Adrenal gland (tissue), 12 donors: Measurements from ENCODE around the gene ZNF124. TPM values are rescaled to one million over a fixed set of nuclear protein-coding genes. Genes with fewer than 3 reads are reported as not detected.

Experiments
- DNase-seq, 7 donors: peaks; one replicate each; pipeline ENCODE4 v3.0.0-alpha.2; 2019 to 2020
- H3K27ac ChIP-seq, 5 donors: fragments of 200-600 bp; sonication (generic) in 4 of 5; 1 replicate in 3 of 5; 2 replicates in 2 of 5; pipeline versions ENCODE4 v1.5.1 to v1.8.0; 2016 to 2020; ENCODE audit warnings: mild to moderate bottlenecking in 1 of 5
- H3K27me3 ChIP-seq: fragments of 200-600 bp; 2 replicates; pipeline ENCODE4 v1.8.0; 2021
- H3K36me3 ChIP-seq, 2 donors: fragments of 200-600 bp; replicated peaks in 1 of 2; 1 replicate in 1 of 2; 2 replicates in 1 of 2; pipeline versions ENCODE4 v1.5.1 to v1.8.0; 2018 to 2022
- H3K4me1 ChIP-seq, 2 donors: fragments of 200-600 bp; replicated peaks in 1 of 2; 1 replicate in 1 of 2; 2 replicates in 1 of 2; pipeline versions ENCODE4 v1.5.1 to v1.8.0; 2018 to 2021
- H3K4me3 ChIP-seq, 4 donors: fragments of 200-600 bp; sonication (generic) in 3 of 4; one replicate each; pipeline ENCODE4 v1.5.1; 2016 to 2018
- H3K9me3 ChIP-seq, 3 donors: fragments of 200-600 bp; sonication (generic) in 1 of 3; replicated peaks in 1 of 3; 1 replicate in 2 of 3; 2 replicates in 1 of 3; pipeline versions ENCODE4 v1.5.1 to v1.8.0; 2016 to 2021
- CTCF ChIP-seq, 6 experiments: fragments of 450-650 bp in 4 of 6; fragments of 200-600 bp in 2 of 6; sonication (generic) in 1 of 6; IDR thresholded peaks; 1 replicate in 5 of 6; 2 replicates in 1 of 6; pipeline versions ENCODE4 v1.5.1 to v1.8.0; 2016 to 2021; ENCODE audit warnings: antibody characterized with exemption in 6 of 6, mild to moderate bottlenecking in 2 of 6, moderate library complexity in 1 of 6
- POLR2A ChIP-seq, 2 donors: fragments of 450-650 bp; IDR thresholded peaks; one replicate each; pipeline ENCODE4 v1.6.1; 2017; ENCODE audit warnings: antibody characterized with exemption in 2 of 2, mild to moderate bottlenecking in 2 of 2, moderate library complexity in 1 of 2
- WGBS, 4 donors: extraction: QIAGEN DNeasy Blood & Tissue Kit in 2 of 4; methylation state at CpG; one replicate each; pipeline versions ENCODE4 v1.1.5 to v1.1.7; 2013 to 2017; 5-methylcytosine and 5-hydroxymethylcytosine counted together
- intact Hi-C, 2 donors: fragments of 100-400 bp; cut with DNase I; formaldehyde crosslinking; loops; one replicate each; pipeline versions ENCODE4 v1.14.1 to v1.15.0; 2022 to 2023
- polyA plus RNA-seq, 3 donors: library from polyadenylated mRNA; stranded (reverse); fragments of 200-250 nt in 2 of 3; fragments of 350-450 nt in 1 of 3; fragmentation: Illumina TruSeq in 1 of 3; extraction: RNeasy Lipid Tissue Mini Kit (QIAGEN cat#74804) in 1 of 3; gene quantifications; one replicate each; pipeline ENCODE4 v1.2.3, GENCODE V29; 2013 to 2014
- total RNA-seq, 9 donors: library from RNA; depleted of rRNA in 4 of 9; stranded (reverse); fragments of >200 nt in 4 of 9; fragments of 120-200 nt in 1 of 9; fragmentation: NEBNext Ultra II Directional in 1 of 9; extraction: Animal tissue kit (Norgen Biotek cat#: 25700) in 1 of 9; gene quantifications; one replicate each; pipeline versions ENCODE4 v1.1.0 to v1.2.4, GENCODE V29; 2013 to 2023
- donor health status: healthy with polysubstance abuse.
- donor health status: Bipolar disorder and iron deficiency.
- donor health status: DM: yes; HTN: yes; CAD: no.
- donor health status: DM: no; HTN: no; CAD: no.
- donor health status: DM: no; HTN: no; CAD: no.
- donor health status: DM: yes; HTN: yes; CAD: no.

Gene ZNF124
- total and polyA plus RNA-seq, 12 donors, result 0.97 to 24.8 (median 12.5) TPM

- peaks cover 6 to 10% of the 10 kb centered on the region in 2 donors for H3K4me1 ChIP-seq
- no peak for TF ChIP-seq CTCF (IDR thresholded peaks at IDR 0.05)
- no peak for TF ChIP-seq POLR2A (IDR thresholded peaks at IDR 0.05)
- WGBS, 4 donors, result 83 to 91% (median 89%) methylated on average over 6 to 13 of the region's 13 CpGs
- intact Hi-C loops, result no loop called here
- H3K27me3 ChIP-seq, result no peaks in the 10 kb centered on the region
- H3K36me3 ChIP-seq, result no peaks in the 10 kb centered on the region
- H3K9me3 ChIP-seq, result no peaks in the 10 kb centered on the region
- no peak for DNase-seq
- H3K27ac ChIP-seq, result no peak overlapping the region
- H3K4me3 ChIP-seq, result no peak overlapping the region
Measured at GRCh38 chr1:247114351-247115140, 57.3 kb downstream of the ZNF124 start.

GRCh38 chr1:247113733-247114271, 58.0 kb downstream of the ZNF124 start:
- intact Hi-C loops, result no loop called here
- Histone ChIP-seq H3K27me3 (no peaks in the 10 kb centered on the region), H3K36me3 (no peaks in the 10 kb centered on the region), H3K4me1 (peaks cover 6 to 10% of the 10 kb centered on the region in 2 donors), H3K9me3 (no peaks in the 10 kb centered on the region), H3K27ac (no peak overlapping the region), H3K4me3 (no peak overlapping the region)
- no peak for DNase-seq
- WGBS, 4 donors, result 82 to 97% (median 92%) methylated on average over 5 of the region's 5 CpGs
- no peak for TF ChIP-seq POLR2A (IDR thresholded peaks at IDR 0.05)
- TF ChIP-seq CTCF (IDR thresholded peaks at IDR 0.05), result no peak

GRCh38 chr1:247113094-247113497, 58.7 kb downstream of the ZNF124 start:
- peaks cover 6 to 10% of the 10 kb centered on the region in 2 donors for H3K4me1 ChIP-seq
- intact Hi-C loops, result no loop called here
- no peak for DNase-seq
- H3K36me3 ChIP-seq, result no peaks in the 10 kb centered on the region
- TF ChIP-seq POLR2A (IDR thresholded peaks at IDR 0.05), result no peak
- TF ChIP-seq CTCF (IDR thresholded peaks at IDR 0.05), result no peak
- no peaks in the 10 kb centered on the region for H3K9me3 ChIP-seq
- WGBS, 4 donors, result 81 to 92% (median 90%) methylated on average over 5 of the region's 5 CpGs; no CpG with 5 or more reads in 1 of the 4 donors
- H3K4me3 ChIP-seq, result no peak overlapping the region
- H3K27me3 ChIP-seq, result no peaks in the 10 kb centered on the region
- H3K27ac ChIP-seq, result no peak overlapping the region

GRCh38 chr1:247112479-247112781, 59.4 kb downstream of the ZNF124 start:
- peak in 1 of 7 donors; percentile 23 for DNase-seq
- 52 to 65% (median 55%) methylated on average over 8 to 9 of the region's 9 CpGs for WGBS, 4 donors
- Histone ChIP-seq H3K4me3 (peak overlapping the region in 1 of 4 donors; percentile 83), H3K27me3 (no peaks in the 10 kb centered on the region), H3K4me1 (peaks cover 6 to 10% of the 10 kb centered on the region in 2 donors), H3K27ac (peak overlapping the region in 1 of 5 donors; percentile 77), H3K36me3 (no peaks in the 10 kb centered on the region), H3K9me3 (no peaks in the 10 kb centered on the region)
- TF ChIP-seq POLR2A (IDR thresholded peaks at IDR 0.05), result no peak
- TF ChIP-seq CTCF (IDR thresholded peaks at IDR 0.05), result no peak
- intact Hi-C loops, result no loop called here
